ENCODE results near the gene TP53RK. TPM values are rescaled to one million over a fixed set of nuclear protein-coding genes. Genes with fewer than 3 reads are reported as not detected.

The TP53RK gene
- total and polyA plus RNA-seq, 2 experiments from 2014 or later = 24.2 to 26.0 TPM

- TF ChIP-seq, protein P1, sequence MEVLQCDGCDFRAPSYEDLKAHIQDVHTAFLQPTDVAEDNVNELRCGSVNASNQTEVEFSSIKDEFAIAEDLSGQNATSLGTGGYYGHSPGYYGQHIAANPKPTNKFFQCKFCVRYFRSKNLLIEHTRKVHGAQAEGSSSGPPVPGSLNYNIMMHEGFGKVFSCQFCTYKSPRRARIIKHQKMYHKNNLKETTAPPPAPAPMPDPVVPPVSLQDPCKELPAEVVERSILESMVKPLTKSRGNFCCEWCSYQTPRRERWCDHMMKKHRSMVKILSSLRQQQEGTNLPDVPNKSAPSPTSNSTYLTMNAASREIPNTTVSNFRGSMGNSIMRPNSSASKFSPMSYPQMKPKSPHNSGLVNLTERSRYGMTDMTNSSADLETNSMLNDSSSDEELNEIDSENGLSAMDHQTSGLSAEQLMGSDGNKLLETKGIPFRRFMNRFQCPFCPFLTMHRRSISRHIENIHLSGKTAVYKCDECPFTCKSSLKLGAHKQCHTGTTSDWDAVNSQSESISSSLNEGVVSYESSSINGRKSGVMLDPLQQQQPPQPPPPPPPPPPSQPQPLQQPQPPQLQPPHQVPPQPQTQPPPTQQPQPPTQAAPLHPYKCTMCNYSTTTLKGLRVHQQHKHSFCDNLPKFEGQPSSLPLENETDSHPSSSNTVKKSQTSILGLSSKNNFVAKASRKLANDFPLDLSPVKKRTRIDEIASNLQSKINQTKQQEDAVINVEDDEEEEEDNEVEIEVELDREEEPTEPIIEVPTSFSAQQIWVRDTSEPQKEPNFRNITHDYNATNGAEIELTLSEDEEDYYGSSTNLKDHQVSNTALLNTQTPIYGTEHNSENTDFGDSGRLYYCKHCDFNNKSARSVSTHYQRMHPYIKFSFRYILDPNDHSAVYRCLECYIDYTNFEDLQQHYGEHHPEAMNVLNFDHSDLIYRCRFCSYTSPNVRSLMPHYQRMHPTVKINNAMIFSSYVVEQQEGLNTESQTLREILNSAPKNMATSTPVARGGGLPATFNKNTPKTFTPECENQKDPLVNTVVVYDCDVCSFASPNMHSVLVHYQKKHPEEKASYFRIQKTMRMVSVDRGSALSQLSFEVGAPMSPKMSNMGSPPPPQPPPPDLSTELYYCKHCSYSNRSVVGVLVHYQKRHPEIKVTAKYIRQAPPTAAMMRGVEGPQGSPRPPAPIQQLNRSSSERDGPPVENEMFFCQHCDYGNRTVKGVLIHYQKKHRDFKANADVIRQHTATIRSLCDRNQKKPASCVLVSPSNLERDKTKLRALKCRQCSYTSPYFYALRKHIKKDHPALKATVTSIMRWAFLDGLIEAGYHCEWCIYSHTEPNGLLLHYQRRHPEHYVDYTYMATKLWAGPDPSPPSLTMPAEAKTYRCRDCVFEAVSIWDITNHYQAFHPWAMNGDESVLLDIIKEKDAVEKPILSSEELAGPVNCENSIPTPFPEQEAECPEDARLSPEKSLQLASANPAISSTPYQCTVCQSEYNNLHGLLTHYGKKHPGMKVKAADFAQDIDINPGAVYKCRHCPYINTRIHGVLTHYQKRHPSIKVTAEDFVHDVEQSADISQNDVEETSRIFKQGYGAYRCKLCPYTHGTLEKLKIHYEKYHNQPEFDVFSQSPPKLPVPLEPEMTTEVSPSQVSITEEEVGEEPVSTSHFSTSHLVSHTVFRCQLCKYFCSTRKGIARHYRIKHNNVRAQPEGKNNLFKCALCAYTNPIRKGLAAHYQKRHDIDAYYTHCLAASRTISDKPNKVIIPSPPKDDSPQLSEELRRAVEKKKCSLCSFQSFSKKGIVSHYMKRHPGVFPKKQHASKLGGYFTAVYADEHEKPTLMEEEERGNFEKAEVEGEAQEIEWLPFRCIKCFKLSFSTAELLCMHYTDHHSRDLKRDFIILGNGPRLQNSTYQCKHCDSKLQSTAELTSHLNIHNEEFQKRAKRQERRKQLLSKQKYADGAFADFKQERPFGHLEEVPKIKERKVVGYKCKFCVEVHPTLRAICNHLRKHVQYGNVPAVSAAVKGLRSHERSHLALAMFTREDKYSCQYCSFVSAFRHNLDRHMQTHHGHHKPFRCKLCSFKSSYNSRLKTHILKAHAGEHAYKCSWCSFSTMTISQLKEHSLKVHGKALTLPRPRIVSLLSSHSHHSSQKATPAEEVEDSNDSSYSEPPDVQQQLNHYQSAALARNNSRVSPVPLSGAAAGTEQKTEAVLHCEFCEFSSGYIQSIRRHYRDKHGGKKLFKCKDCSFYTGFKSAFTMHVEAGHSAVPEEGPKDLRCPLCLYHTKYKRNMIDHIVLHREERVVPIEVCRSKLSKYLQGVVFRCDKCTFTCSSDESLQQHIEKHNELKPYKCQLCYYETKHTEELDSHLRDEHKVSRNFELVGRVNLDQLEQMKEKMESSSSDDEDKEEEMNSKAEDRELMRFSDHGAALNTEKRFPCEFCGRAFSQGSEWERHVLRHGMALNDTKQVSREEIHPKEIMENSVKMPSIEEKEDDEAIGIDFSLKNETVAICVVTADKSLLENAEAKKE (CRISPR knock-in tag; IDR thresholded peaks at IDR 0.05) = no peak
- TF ChIP-seq ZNF331 (CRISPR knock-in tag; IDR thresholded peaks at IDR 0.05; ENCODE audit: low read depth) (no peak), JUNB (IDR thresholded peaks at IDR 0.05; ENCODE audit: unreplicated experiment) (no peak), EZH2 (IDR thresholded peaks at IDR 0.05; ENCODE audit: low read depth, unreplicated experiment) (no peak), STAT1 (IDR thresholded peaks at IDR 0.05; ENCODE audit: unreplicated experiment) (no peak)
Observed at GRCh38 chr20:46698788-46699187, 9.5 kb upstream of the TP53RK start (continued).

- Histone ChIP-seq H3K79me2 (replicated peaks; ENCODE audit: insufficient read depth) (no peaks in the 10 kb centered on the region), H3K9me2 (ENCODE audit: insufficient read depth) (no peaks in the 10 kb centered on the region), H4K20me1 (replicated peaks; ENCODE audit: insufficient read depth) (no peaks in the 10 kb centered on the region), H3K4me1 (ENCODE audit: insufficient read depth) (peaks cover 6% of the 10 kb centered on the region), H3F3A (replicated peaks; ENCODE audit: low read depth) (no peaks in the 10 kb centered on the region), H3K4me3 (no peak overlapping the region), H3K27ac (ENCODE audit: low read depth) (no peak overlapping the region), H2AFZ (no peak overlapping the region), H3K36me3 (ENCODE audit: insufficient read depth) (no peaks in the 10 kb centered on the region), H3K27me3 (ENCODE audit: insufficient read depth) (no peaks in the 10 kb centered on the region), H3K4me2 (no peak overlapping the region)
- Mint-ChIP-seq H3K36me3 (ENCODE audit: low read depth) (no peaks in the 10 kb centered on the region; the same call in 2 of the 3 replicates), H3K27me3 (ENCODE audit: insufficient read depth, low read depth, poor library complexity) (peaks cover 6% of the 10 kb centered on the region), H3K27ac (no peak overlapping the region), H3K4me1 (peaks cover 18% of the 10 kb centered on the region), H3K4me3 (no peak overlapping the region), H3K9me3 (peaks cover 3% of the 10 kb centered on the region; the same call in 2 of the 3 replicates)
- ATAC-seq (no peak), DNase-seq (ENCODE audit: low spot score) (no peak)
- TF ChIP-seq POLR2AphosphoS5 (IDR thresholded peaks at IDR 0.05; ENCODE audit: low read depth) (no peak), CREB1 (CRISPR knock-in tag; IDR thresholded peaks at IDR 0.05; ENCODE audit: low read depth) (no peak), JUNB (IDR thresholded peaks at IDR 0.05; ENCODE audit: unreplicated experiment) (no peak), EZH2phosphoT487 (IDR thresholded peaks at IDR 0.05; ENCODE audit: unreplicated experiment) (no peak), STAT1 (IDR thresholded peaks at IDR 0.05; ENCODE audit: unreplicated experiment) (no peak), EZH2 (IDR thresholded peaks at IDR 0.05; ENCODE audit: low read depth, unreplicated experiment) (no peak), ZNF114 (CRISPR knock-in tag; IDR thresholded peaks at IDR 0.05) (no peak), ZNF331 (CRISPR knock-in tag; IDR thresholded peaks at IDR 0.05; ENCODE audit: low read depth) (no peak)
- TF ChIP-seq, protein P2, sequence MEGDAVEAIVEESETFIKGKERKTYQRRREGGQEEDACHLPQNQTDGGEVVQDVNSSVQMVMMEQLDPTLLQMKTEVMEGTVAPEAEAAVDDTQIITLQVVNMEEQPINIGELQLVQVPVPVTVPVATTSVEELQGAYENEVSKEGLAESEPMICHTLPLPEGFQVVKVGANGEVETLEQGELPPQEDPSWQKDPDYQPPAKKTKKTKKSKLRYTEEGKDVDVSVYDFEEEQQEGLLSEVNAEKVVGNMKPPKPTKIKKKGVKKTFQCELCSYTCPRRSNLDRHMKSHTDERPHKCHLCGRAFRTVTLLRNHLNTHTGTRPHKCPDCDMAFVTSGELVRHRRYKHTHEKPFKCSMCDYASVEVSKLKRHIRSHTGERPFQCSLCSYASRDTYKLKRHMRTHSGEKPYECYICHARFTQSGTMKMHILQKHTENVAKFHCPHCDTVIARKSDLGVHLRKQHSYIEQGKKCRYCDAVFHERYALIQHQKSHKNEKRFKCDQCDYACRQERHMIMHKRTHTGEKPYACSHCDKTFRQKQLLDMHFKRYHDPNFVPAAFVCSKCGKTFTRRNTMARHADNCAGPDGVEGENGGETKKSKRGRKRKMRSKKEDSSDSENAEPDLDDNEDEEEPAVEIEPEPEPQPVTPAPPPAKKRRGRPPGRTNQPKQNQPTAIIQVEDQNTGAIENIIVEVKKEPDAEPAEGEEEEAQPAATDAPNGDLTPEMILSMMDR (conservative IDR thresholded peaks at IDR 0.05; ENCODE audit: low read depth in 2 of 2) = no peak
Observed at GRCh38 chr20:46696791-46697279, 7.6 kb upstream of the TP53RK start.
